ENCODE measurements around the gene CYB5A. TPM values are rescaled to one million over a fixed set of nuclear protein-coding genes. Genes with fewer than 3 reads are reported as not detected.
"Not testable (repeated sequence)": the region's sequence is repeated elsewhere in the genome, so short reads cannot be mapped to it uniquely, and the experiment has no call there.

Gene CYB5A
- total RNA-seq, 3 donors from 2014 or later = 123 to 183 (median 126) TPM

DNA sequence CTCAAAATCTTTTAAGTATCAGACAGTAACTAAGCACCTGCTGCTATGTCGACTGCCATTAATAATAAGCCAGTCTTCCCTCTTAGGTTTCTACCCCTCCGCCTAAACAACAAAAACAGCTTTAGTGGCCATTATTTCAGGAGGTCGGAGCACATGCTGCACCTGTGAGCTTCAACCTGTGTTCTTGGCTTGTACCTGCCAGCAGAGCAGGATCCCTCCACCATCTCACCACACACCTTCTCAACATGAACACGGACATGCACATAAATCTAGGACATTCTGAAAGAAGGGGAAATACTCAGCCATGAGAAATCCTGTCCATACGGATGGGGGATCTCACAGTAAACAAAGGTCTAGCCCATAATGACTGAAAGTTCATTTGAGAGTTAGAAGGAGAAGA lies 3.7 kb downstream of the CYB5A start:
- peaks cover 4% of the 10 kb centered on the region for H3K36me3 ChIP-seq (ENCODE audit: low read depth)
- TF ChIP-seq, protein P1, sequence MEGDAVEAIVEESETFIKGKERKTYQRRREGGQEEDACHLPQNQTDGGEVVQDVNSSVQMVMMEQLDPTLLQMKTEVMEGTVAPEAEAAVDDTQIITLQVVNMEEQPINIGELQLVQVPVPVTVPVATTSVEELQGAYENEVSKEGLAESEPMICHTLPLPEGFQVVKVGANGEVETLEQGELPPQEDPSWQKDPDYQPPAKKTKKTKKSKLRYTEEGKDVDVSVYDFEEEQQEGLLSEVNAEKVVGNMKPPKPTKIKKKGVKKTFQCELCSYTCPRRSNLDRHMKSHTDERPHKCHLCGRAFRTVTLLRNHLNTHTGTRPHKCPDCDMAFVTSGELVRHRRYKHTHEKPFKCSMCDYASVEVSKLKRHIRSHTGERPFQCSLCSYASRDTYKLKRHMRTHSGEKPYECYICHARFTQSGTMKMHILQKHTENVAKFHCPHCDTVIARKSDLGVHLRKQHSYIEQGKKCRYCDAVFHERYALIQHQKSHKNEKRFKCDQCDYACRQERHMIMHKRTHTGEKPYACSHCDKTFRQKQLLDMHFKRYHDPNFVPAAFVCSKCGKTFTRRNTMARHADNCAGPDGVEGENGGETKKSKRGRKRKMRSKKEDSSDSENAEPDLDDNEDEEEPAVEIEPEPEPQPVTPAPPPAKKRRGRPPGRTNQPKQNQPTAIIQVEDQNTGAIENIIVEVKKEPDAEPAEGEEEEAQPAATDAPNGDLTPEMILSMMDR (IDR thresholded peaks at IDR 0.05) = no peak
- intact Hi-C loops (cut with DNase I, micrococcal nuclease) = no loop called here
- DNase-seq (no peak), ATAC-seq (no peak)
- no peaks in the 10 kb centered on the region for H3K9me3 ChIP-seq
- no peak overlapping the region for H3K4me3 ChIP-seq
- H3K4me1 ChIP-seq (ENCODE audit: low read depth) = peaks cover 17% of the 10 kb centered on the region

DNA sequence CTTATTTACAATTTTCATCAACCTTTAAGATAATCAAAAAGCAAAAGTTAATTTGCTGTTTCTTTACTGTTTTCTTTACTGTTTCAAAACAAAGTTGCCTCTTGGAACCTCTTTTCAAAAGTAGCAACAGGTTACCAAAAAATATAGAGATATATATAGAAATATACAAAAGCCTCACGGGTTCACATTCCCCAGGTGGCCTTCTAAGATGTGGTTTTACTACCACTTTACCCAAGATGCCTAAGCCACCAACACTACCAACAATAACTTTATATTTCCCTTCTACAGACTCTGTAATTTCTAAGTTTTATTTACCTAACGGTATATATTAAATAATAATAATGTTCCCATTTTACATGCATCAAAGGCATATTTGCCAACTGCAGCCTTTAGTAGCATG lies 4.9 kb downstream of the CYB5A start:
- DNase-seq = no peak
- Histone ChIP-seq H3K4me3 (no peak overlapping the region), H3K9me3 (no peaks in the 10 kb centered on the region), H3K36me3 (ENCODE audit: low read depth) (peaks cover 1% of the 10 kb centered on the region), H3K4me1 (ENCODE audit: low read depth) (peaks cover 29% of the 10 kb centered on the region)
- TF ChIP-seq, protein P1 (IDR thresholded peaks at IDR 0.05) = no peak
- ATAC-seq = no peak
- intact Hi-C loops (cut with DNase I, micrococcal nuclease) = no loop called here

DNA sequence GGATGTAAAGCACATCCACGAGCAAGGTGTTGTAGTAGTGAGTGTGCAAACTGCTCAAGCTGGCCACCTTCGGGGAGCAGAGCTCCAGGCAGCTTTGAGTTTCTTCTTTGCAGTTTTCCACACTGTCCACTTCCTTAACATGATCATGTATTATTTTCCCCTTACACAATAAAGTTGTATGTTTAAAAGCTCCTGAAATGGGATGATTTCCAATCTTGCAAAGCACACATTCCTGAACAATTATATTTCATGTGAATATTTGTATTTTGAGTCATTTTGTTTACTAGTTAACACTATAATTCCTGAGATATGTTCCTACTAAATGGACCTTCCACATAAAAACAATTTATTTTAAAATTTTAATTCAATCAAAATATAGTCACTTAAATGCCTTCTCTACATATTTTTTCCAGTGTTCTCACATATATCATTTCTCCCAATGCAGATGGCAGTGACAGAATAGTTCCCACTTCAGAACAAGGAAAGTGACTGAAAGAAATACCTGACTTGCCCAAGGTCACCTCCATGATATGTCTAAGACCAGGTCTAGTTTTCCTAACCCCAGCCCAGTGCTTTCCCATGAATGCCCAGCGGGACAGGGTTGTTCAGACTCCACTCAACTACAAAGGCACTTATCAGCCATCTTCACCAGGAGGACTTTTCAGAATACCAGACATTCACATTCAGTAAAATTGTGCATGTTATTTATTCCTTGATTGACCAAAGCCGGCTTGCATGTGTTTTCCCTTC lies 5.5 kb downstream of the CYB5A start:
- ATAC-seq = no peak
- TF ChIP-seq, protein P1 (IDR thresholded peaks at IDR 0.05) = no peak
- intact Hi-C loops (cut with DNase I, micrococcal nuclease) = no loop called here
- no peak for DNase-seq
- Histone ChIP-seq H3K4me3 (no peak overlapping the region), H3K36me3 (ENCODE audit: low read depth) (no peaks in the 10 kb centered on the region), H3K9me3 (no peaks in the 10 kb centered on the region), H3K4me1 (ENCODE audit: low read depth) (peaks cover 34% of the 10 kb centered on the region)

DNA sequence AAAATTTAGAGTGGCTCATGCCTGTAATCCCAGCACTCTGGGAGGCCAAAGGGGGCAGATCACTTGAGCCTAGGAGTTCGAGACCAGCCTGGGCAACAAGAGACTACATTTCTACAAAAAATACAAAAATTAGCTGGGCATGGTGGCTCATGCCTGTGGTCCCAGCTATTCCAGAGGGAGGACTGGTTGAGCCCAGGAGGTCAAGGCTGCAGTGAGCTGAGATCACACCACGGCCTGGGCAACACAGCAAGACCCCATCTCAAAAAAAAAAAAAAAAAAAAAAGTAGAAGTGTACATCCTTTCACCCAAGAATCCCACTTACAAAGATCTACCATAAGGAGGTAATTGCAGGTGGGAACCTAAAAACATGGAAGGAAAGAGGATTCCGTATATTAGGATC lies 6.2 kb downstream of the CYB5A start:
- H3K4me1 ChIP-seq (ENCODE audit: low read depth) = peaks cover 36% of the 10 kb centered on the region
- H3K9me3 ChIP-seq; H3K4me3 ChIP-seq; H3K36me3 ChIP-seq (ENCODE audit: low read depth); intact Hi-C loops (cut with DNase I, micrococcal nuclease); ATAC-seq; DNase-seq: not testable (repeated sequence)

DNA sequence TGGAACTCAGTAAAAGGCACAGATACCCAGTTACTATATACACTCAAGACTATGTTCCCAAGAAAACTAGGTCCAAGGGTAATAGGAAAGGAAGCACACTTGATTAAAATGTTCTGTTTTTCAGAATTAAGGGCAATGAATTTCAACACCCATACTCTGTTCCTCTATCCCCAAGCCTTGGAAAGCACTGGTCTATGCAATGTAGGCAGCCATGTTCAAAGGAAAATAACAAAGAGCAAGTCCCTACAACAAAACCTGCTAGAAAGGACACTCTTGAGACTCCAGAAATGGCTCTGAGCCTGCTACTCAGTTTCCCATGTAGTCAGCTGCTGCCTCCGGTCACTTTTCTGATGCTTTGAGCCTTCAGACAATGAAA lies 6.8 kb downstream of the CYB5A start:
- no peak overlapping the region for H3K4me3 ChIP-seq
- ATAC-seq (no peak), DNase-seq (no peak)
- intact Hi-C loops (cut with DNase I, micrococcal nuclease) = no loop called here
- H3K36me3 ChIP-seq (ENCODE audit: low read depth) = no peaks in the 10 kb centered on the region
- H3K9me3 ChIP-seq = no peaks in the 10 kb centered on the region
- TF ChIP-seq, protein P1 (IDR thresholded peaks at IDR 0.05) = no peak
- H3K4me1 ChIP-seq (ENCODE audit: low read depth) = peaks cover 36% of the 10 kb centered on the region

DNA sequence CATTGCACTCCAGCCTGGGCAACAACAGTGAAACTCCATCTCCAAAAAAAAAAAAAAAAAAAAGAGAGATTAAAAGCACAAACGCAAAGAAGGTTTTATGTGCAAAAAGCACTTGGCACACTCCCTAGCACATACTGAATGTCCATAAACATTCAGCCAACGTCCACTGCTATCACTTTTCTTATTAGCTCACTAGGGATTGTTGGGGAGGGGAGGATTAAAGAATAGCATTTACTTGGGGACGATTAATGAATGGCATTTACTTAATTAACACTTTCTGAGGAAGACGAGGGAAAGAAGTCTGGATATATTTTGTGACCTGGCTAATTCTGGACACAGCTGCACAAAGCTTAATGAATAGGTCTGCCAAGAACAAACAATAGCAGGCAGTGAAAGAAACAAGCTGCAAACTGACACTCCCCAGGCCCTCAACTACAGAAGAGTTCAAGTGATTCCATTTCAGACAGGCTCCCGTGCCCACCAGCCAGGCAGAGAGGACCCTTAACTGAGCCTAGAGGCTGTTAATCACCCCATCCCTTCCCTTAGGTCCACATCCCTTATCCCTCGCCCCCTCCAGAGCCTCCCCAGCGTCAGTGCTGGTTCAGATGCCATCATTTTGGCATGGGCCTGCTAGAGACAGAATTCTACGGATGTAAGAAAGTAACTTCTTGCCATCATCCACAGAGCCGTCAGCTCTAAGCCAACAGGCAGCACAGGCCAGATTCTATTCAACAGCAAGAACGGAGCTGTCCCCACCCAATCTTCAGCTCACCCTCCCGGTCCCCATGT lies 7.4 kb downstream of the CYB5A start:
- TF ChIP-seq, protein P1 (IDR thresholded peaks at IDR 0.05) = no peak
- Histone ChIP-seq H3K9me3 (no peaks in the 10 kb centered on the region), H3K4me3 (no peak overlapping the region), H3K36me3 (ENCODE audit: low read depth) (no peaks in the 10 kb centered on the region), H3K4me1 (ENCODE audit: low read depth) (peaks cover 36% of the 10 kb centered on the region)
- no peak for ATAC-seq
- intact Hi-C loops (cut with DNase I, micrococcal nuclease) = no loop called here
- DNase-seq = no peak

All from mucosa of descending colon (tissue), 3 donors.